HG02678 (cell line): Measurements from ENCODE around the gene CR2.
"Not testable (repeated sequence)": the region's sequence is repeated elsewhere in the genome, so short reads cannot be mapped to it uniquely, and the experiment has no call there.

Experiments used
- ATAC-seq: cut with Tn5 transposase; IDR thresholded peaks from one replicate; pipeline ENCODE4 v1.9.1; 2021; ENCODE audit warnings: mild to moderate bottlenecking, moderate library complexity; ENCODE audit not compliant: unreplicated experiment

The CR2 gene

DNA sequence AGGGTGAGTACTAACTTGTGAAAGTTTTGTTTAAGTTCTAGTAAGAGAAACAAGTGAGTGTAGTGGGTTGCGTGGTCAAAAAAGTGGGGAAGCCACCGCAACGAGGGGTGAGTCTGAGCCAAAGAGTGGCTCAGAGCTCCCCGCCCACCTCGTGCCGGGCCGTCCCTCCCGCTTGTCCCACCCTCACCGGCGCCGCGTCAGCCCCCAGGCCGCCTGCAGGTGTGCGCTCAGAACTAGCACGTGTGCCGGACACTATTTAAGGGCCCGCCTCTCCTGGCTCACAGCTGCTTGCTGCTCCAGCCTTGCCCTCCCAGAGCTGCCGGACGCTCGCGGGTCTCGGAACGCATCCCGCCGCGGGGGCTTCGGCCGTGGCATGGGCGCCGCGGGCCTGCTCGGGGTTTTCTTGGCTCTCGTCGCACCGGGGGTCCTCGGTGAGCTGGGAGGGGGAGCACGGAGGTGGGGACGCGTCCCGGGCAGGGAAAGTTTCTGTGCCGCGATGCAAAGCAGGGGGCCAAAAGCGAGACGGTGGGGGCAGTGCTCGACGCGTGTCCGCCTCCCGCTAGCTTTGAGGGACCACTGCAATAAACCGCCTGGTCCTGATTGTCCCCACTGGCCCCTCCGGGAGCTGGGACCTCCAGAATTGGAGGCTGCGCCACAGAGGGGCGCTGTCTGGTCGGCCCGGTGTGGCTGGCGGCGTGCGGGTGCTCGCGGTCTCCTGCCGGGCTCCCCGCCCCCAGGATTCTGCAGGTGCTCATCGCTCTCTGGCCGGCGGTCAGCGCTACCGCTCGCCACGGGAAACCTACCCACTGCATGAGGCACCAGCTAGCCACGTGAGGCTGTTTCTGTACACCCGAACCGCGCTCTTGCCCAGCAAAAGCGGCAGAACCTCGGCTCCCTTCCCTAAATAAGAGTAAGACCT lies at the start of gene CR2:
Gene CR2 (plus strand): TSS at position 283 of the 919 bp plus-strand sequence. CDS start 91 bp downstream, at position 374.
- peak; percentile 87 for ATAC-seq

DNA sequence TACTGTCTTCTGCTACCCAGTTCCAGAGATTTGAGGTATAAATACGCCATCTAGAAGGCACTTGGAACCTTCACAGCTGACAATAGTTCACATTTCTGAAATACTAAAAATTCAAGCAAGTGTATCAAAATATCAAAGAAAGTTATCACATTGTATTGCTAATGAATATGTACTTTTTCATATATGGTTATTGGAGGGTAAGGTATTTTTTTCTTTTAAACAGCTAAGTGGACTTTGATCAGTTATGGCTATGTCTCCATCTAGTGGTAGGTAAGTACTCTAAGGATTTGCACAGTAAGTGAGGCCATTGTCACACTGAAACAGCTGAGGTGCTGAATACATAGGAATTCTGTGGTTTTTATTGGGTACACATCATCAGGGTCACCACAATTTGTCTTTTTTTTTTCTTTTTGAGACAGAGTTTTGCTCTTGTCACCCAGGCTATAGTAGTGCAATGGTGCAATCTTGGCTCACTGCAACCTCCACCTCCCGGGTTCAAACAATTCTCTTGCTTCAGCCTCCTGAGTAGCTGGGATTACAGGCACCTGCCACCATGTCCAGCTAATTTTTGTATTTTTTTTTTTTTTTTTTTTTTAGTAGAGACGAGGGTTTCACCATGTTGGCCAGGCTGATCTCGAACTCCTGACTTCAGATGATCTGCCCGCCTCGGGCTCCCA lies 49.1 kb upstream of the CR2 start:
- ATAC-seq, result peak; percentile 47

DNA sequence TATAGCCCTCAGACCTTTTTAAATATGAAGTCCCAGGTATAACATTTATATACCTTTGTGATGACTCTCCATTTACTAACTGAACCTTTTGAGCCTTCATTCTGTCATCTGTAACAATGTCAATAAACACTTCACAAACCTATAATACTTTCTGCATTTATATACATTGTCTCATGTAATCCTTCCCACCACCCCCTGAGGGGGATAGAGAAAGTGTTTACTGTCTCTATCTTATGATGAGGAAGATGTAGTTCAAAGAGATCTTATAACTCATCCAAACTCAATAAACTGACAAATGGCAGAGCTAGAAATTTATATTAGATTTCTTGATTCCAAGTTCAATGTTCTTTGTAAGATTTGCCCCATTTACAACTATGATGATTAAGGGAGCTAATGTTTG lies 48.3 kb upstream of the CR2 start:
- ATAC-seq, result no peak

DNA sequence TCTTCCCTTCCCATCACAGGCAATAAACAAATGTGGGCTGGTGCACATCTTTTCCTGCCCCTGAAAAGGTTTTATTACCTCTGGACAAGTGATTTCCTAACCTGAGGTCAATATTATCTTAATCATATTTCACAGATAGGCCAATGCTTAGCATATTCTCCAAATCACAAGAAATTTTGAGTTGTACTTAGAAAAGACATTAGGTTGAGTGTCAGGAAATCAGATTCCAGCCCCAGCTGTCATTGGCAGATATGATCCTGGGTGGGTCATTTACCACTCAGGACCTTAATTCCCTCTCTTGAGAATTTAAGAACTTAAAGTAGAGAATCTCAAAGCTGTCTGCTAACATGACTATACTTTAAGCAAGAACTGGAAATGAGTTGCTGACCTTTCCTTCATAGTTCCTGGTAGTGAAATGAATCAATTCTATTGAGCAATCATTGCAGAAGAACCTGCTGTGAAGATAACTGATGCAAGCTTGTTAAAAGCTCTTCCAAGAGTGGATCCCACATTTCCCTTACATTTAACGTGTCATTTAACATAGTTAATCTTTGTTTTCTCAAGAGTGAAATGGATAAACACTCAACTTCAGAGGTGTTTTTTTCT lies 46.4 kb upstream of the CR2 start:
- ATAC-seq, result no peak

DNA sequence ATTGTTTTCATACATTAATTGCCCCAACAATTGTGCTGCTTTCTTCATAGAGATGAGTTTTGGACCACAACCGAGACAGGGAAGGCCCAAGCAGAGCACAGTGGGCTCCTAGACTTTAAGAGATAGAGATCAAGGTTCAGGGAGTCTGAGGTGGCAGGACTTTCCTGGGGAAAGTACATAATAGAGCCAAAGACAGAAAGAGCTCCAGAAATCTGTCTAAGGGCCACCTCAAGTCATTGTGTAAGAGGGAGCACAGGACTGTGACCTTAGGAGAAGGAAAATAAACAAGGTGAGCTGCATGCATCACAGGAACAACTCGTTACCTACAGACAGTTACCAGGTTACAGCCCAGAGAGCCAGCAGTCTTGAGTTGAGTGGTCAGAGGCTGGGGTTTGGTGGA lies 41.3 kb upstream of the CR2 start:
- ATAC-seq, result peak; percentile 25

DNA sequence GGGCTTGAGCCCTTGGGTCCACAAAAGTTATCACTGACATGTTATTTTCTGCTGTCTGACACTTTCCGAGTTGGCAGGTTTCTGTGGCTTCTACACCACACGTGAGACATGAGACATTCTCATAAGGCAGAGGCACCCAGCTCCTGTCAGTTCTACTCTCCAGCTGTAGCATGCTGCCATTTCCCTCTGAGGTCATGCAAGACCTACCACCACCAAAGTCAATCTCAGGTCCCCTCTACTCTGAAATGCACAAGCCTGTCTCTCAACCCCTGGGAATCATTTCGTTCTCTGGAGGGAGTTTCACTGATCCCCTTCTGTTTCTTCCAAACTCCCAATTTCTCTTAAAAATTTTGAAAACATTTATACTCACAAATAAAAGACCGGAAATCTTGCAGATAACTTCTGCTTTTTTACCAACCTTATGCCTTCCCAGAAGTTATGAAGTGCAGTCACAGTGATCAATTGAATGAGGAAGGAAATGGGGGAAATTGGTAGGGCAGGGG lies 39.5 kb upstream of the CR2 start:
- peak; percentile 92 for ATAC-seq

DNA sequence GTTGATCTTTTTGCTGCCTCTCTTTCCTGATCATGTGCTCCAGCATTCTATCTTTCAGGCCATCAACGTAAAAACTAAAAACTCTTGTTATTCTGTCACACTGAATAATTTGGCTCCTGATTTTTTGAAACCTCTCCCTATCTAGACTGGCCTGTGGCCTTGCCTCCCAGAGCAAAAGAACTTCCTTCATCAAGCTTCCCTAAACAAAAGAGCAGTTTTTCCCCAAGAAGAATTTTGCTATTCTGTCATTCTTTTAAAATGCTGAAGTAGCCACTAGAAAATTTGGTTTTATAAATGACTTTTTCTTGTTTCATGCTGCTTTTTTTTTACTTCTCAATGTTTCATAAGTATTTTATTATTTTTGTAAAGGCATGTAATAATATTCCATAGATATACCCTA lies 37.1 kb upstream of the CR2 start:
- no peak for ATAC-seq

DNA sequence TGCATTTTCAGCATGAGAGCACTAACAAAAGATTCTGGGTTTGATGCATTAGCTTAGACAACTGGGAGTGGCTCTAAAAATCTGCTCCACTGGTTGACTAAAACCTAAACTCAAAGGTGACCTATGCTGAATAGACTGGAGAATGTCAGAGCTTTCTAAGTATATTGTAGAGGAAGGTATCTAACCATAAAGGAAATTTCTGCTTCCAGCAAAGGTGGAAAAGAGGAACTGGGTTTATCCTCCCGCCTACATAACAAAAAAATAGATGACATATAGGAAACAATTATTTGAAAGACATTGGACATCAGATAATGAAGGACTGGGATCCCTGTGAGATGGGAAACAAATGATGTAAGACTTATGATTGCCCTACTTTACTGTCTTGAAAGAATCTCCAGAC lies 35.8 kb upstream of the CR2 start:
- ATAC-seq, result no peak

DNA sequence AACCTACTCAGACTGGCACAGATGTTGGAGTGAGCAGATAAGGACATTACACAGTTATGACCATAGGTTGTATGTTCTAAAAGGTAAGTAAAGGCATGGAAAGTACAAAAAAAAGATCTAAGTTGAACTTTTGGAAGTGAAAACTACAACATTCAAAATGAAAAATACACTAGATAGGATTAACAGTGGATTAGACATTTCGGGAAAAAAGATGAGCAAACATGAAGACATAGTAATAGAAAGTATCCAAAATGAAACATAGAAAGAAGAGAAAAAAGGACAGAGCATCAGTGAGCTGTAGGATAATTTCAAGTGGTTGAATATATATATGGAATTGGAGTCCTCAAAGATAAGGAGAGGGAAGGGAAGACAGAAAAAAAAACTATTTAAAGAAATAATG lies 34.0 kb upstream of the CR2 start:
- no peak for ATAC-seq

DNA sequence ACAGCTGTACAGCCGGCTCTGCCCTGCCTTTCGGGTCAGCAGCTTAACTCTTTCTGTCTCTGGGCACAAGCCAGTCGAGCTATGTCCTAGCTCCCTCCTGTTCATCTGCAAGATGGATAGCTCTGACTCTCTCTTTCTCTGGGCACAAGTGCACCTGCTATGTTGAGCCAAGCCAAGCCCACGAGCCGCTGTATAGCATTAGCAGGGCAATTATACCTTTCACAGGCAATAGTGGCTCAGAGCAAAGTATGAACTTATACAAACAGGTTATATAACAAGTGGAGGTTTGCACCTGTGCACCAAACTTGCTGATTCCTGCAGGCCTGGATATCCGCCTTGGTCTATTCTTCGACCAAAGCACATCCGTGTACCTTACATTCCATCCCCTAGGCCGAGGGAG lies 33.0 kb upstream of the CR2 start:
- ATAC-seq, result no peak

DNA sequence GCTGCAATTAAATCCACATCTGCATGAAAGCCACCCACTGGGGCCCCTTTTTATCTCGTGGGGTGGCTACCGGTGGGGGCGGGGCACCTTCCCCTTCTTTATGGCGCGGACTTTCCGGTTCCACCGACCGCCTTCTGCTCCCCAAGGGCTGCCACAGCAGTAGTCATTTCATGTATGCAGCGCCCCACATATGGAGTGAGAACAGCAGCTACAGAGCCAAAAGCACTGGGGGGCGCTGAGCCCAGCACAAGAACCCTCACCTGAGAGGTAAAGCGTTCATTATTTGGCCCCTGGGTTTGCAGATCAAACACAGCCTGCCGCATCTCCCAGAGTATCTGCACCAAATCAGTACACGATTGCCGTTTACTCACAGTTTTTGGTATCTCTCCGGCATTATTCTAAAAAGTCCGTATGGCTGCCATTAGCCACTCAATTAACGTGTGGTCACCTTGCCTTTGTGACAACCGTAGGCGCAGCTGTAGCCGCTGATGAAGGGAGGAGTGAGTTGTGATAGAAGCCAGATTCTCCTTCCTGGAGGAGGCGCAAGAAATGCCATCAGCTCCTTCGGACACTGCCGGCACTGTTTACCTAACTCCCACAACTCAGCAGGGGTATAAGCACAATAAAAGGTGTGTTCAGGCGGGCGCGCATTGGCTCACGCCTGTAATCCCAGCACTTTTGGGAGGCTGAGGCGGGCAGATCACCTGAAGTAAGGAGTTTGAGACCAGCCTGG lies 30.4 kb upstream of the CR2 start:
- ATAC-seq, result no peak

DNA sequence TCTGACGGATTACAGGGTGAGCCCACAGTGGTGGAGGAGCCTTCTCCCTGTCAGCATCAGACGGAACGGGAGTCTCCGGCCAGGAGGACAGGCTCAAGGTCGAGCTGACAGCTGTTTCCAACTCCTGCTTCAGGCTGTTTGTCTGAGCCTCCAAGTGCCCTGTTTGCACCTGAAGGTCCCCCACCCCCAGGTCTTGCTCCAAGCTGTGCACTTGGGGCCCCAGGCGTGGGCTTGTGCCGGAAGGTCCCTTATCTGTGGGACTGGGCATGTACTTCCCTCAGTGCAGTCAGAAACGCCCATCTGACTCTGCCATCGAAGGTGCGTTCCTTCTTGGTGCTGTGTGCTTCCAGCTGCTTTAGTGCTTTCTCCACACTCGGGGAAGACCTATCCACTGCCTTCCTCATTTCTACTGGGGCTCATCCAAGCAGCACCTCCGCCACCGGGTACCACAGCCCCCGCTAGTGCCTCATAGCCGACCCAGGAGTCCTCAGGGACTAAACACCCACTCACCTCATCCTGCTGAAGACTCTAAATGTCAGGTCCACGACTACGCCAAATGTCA lies 29.5 kb upstream of the CR2 start:
- ATAC-seq, result peak; percentile 59

DNA sequence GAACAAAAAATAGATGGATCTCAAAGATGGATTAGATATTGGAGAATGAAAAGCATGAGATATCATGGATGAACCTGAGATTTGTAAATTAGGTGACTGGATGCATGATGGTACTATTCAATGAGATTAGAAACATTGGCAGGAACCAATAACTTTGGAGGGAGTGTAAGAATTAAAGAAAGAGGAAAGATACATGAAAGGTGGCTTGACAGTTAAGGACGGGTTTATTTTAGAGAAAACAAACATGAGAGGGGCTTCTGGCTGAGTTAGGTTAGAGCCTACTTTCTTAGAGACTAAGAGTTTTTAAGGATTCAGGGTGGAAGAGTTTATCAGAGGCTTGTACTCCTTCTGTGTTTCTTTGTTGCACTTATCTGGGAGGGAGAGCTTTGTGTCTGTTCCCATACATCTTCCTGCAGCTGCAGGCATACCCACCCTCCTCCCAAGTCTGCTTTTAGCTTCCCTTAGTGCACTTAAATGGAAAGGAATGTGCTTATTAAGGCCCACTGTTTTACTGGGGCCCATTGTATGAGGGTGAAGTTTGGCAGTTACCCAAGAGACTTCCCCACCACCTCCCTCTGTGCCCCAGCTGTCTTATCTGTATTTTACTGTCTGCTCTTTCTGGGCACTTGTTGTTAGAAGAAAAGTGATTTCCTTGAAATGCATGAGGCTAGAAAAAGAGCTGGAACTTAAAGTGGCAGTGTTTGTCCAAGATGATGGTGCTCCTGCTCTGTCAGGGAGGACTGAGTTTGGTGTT lies 26.1 kb upstream of the CR2 start:
- ATAC-seq, result no peak

DNA sequence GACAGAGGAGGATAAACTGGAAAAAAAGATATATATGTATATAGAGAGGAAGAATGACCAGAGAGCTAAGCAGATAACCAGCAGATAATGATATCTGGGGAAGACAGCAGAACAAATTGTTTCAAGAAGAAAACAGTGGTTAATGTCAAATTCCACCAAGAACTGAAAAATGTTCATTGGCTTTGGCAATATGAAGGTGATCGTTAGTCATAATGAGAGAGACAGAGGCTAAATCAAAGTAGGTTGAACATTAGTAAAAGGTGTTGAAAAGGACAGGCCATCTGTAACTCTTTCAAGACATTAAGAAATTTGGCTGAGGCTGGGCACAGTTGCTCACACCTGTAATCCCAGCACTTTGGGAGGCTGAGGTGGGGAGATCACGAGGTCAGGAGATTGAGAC lies 25.3 kb upstream of the CR2 start:
- no peak for ATAC-seq

DNA sequence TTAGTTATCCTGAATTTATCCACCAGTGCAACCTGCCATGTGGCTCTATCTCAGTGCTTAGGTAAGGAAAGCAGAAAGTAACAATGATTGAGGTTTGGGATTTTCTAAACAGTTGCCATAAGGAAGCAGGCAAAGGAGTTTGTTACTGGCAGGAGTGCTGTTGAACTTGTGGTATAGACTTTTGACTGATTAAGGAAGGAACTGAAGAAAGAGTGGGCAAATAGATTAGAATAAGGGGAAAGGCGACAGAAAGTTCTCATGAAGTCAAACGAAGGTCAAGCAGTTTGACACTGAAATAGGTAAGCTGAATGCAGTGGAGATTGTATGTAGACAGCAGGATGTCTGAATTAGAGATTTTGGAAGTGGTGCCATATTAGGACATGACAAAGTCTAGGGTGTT lies 24.2 kb upstream of the CR2 start:
- ATAC-seq, result no peak

DNA sequence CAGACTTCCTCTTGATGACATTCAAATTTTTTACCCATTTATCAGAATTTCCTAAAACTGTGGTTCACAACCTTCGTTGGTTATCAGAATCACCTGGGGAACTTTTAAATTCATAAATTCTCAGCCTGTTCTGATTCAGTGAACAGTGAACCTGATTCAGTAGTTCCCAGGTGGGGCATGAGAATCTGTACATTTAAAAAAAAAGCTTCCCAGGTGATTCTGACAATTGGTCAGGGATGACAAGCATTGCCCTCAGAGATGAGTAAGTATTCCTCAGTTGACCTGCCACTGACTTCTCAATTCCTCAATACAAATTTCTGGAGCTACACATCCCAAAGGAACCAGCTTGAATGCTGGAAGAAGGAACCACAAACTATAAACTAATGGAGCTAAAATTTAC lies 23.5 kb upstream of the CR2 start:
- no peak for ATAC-seq

DNA sequence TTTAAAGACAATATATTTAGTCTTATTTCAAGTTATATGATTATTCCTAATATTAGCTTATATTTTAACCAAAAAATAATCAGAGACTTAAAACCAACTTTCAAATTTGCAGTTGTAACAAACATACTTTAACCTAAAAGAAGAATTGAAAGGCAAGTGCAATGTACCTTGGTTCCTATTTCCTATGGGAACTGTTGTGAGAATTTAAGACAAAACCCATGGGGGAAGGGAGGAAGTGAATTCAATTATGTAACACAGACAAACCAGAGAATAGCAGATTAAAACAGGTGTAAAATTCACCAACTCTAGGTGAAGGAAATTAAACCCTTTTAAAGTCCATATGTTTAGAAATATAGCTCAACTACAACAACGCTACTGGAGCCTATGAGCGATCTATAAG lies 22.6 kb upstream of the CR2 start:
- ATAC-seq, result no peak

DNA sequence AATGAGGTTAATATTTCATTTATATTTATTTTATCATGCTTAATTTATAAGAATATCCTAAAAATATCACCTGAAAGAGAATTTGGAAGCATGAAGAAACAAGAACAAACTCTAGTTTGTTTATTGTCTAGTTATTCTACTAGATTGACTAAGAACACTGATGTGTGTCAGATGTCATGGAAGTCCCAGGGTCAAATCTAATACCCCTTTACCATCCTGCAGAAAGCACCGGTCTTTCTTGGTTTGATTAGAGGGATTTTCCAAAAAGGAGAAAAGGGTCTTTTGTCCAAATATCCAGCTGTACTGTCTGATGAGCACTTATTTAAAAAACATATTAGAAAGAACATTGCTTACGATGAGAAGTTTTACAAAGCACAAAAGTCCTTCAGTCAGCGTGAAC lies 20.7 kb upstream of the CR2 start:
- no peak for ATAC-seq

DNA sequence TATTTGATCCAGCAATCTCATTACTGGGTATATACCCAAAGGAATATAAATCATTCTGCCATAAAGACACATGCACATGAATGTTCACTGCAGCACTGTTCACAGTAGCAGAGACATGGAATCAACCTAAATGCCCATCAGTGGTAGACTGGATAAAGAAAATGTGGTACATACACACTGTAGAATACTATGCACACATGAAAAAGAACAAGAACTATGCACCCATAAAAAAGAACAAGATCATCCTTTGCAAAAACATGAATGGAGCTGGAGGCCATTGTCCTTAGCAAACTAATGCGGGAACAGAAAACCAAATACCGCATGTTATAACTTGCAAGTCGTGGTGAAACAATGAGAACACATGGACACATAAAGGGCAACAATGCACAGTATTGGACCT lies 17.4 kb upstream of the CR2 start:
- not testable (repeated sequence) for ATAC-seq

DNA sequence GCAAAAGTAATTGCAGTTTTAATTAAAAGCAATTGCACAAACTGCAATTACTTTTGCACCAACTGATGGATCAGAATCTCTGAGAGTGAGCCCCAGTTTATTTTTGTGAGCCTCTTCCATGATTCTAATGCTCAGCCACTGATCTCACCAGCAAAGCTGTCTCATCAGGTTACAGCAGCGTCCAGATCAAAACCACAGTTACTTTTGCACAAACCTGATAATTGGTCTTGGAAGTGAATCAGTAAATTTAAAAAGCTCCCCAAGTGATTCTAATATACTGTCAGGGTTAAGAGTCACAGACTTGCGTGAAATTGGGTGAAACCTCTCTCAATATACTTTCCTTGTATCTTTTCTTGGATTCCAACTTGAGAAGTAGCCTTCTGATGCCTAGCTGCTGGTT lies 13.5 kb upstream of the CR2 start:
- no peak for ATAC-seq
